K562 (cell line): ENCODE data around the gene ELF3. TPM values are rescaled to one million over a fixed set of nuclear protein-coding genes. Genes with fewer than 3 reads are reported as not detected.

ENCODE experiments used
- ARID1B ChIP-seq: fragments of 450-650 bp; IDR thresholded peaks from 2 replicates; pipeline ENCODE4 v1.6.1; 2016; ENCODE audit warnings: antibody characterized with exemption, mild to moderate bottlenecking, inconsistent platforms
- EWSR1 ChIP-seq: fragments of 450-650 bp; IDR thresholded peaks from 2 replicates; pipeline ENCODE4 v1.6.1; 2018; ENCODE audit warnings: borderline replicate concordance, mild to moderate bottlenecking, low read depth, moderate library complexity; ENCODE audit not compliant: partially characterized antibody
- FOXK2 ChIP-seq, 2 experiments: fragments of 450-650 bp; IDR thresholded peaks in 1 of 2; conservative IDR thresholded peaks in 1 of 2; 2 replicates each; pipeline ENCODE4 v1.6.1; 2016; ENCODE audit warnings: low read depth in 2 of 2, mild to moderate bottlenecking in 1 of 2
- MAFF ChIP-seq: IDR thresholded peaks from 2 replicates; pipeline ENCODE4 v1.6.1; 2012; ENCODE audit warnings: low read length, improper control_type of control experiment
- MCM2 ChIP-seq: fragments of 450-650 bp; IDR thresholded peaks from 2 replicates; pipeline ENCODE4 v1.6.1; 2017; ENCODE audit warnings: low read depth, mild to moderate bottlenecking
- SIRT6 ChIP-seq: IDR thresholded peaks from one replicate; pipeline ENCODE4 v1.6.1; 2012; ENCODE audit warnings: low read depth, mild to moderate bottlenecking, control low read depth, inconsistent platforms, low read length, moderate library complexity
- SMARCA5 ChIP-seq: fragments of 450-650 bp; IDR thresholded peaks from 2 replicates; pipeline ENCODE4 v1.6.1; 2016
- ZC3H4 ChIP-seq: sonication (generic); formaldehyde crosslinking; IDR thresholded peaks from 2 replicates; pipeline ENCODE4 v1.9.0; 2021; ENCODE audit warnings: missing genetic modification reagents, borderline replicate concordance
- ZNF408 ChIP-seq: fragments of 250-450 bp; sonication (Bioruptor Pico); IDR thresholded peaks from 2 replicates; pipeline ENCODE4 v1.4.0; 2020; ENCODE audit warnings: low read depth, mild to moderate bottlenecking, moderate library complexity
- ZNF589 ChIP-seq: fragments of 200-800 bp; sonication (Bioruptor generic); IDR thresholded peaks from 2 replicates; pipeline ENCODE4 v1.6.1; 2016; ENCODE audit warnings: low read depth, missing genetic modification characterization, missing compliant biosample characterization
- polyA plus RNA-seq, 8 experiments: library from polyadenylated mRNA; depleted of rRNA in 4 of 8; stranded (reverse) in 5 of 8; unstranded in 3 of 8; fragments of >200 nt; fragmentation: Nextera tagmentation in 2 of 8; fragmentation: Illumina TruSeq in 1 of 8; extraction: Ambion mirVana in 2 of 8; extraction: Trizol in 1 of 8; gene quantifications; 2 replicates each; pipeline versions ENCODE4 v1.2.1 to v1.2.3, GENCODE V29; 2011 to 2014; ENCODE audit warnings: inconsistent platforms in 1 of 8, missing spikeins in 1 of 8
- total RNA-seq, 7 experiments: library from RNA; depleted of rRNA in 6 of 7; stranded (reverse); fragments of >200 nt in 6 of 7; fragmentation: Illumina TruSeq in 2 of 7; extraction: Trizol in 2 of 7; gene quantifications; 2 replicates each; pipeline versions ENCODE4 v1.2.1 to v1.2.3, GENCODE V29; 2011 to 2021; ENCODE audit warnings: low replicate concordance in 1 of 7
- TF ChIP-seq, protein P1 (sequence below), 2 experiments: fragments of 450-650 bp; formaldehyde crosslinking in 1 of 2; IDR thresholded peaks; 2 replicates each; pipeline versions ENCODE4 v1.4.0 to v1.6.1; 2014 to 2020; ENCODE audit warnings: mild to moderate bottlenecking in 2 of 2, borderline replicate concordance in 1 of 2, low read depth in 1 of 2
- TF ChIP-seq, protein P2 (sequence below): fragments of 150-350 bp; IDR thresholded peaks from 2 replicates; pipeline ENCODE4 v1.6.1; 2014; ENCODE audit warnings: low read depth, mild to moderate bottlenecking, low read length, borderline replicate concordance
- TF ChIP-seq, protein P3 (sequence below): sonication (generic); formaldehyde crosslinking; IDR thresholded peaks from 2 replicates; pipeline ENCODE4 v1.8.0; 2022; ENCODE audit warnings: mild to moderate bottlenecking, missing genetic modification reagents

Gene ELF3
- total and polyA plus RNA-seq, 9 of the 15 experiments (the other 6 are each of a cell fraction or from before 2014, with no cell fraction given) = 0.03 to 1.2 (median 0.07) TPM; not detected in 4

DNA sequence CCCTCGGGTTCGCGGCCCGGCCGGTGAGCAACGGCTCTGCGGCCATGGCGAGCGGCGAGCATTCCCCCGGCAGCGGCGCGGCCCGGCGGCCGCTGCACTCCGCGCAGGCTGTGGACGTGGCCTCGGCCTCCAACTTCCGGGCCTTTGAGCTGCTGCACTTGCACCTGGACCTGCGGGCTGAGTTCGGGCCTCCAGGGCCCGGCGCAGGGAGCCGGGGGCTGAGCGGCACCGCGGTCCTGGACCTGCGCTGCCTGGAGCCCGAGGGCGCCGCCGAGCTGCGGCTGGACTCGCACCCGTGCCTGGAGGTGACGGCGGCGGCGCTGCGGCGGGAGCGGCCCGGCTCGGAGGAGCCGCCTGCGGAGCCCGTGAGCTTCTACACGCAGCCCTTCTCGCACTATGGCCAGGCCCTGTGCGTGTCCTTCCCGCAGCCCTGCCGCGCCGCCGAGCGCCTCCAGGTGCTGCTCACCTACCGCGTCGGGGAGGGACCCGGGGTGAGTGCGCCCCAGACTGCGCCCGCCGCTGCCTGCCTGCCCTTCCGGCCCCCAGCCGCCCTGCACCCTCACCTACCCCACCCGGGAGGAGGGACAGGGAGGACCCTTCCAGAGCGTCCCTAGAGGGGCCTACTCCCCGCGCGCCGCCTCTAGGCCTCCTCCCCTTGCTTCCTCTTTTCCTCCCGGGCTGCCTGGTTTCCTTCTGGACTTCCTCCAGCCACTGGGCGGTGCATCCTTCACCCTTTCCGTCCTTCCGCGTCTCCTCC lies 27.6 kb upstream of the ELF3 start, which contains the start of gene RNPEP (continued):
- TF ChIP-seq, protein P1, sequence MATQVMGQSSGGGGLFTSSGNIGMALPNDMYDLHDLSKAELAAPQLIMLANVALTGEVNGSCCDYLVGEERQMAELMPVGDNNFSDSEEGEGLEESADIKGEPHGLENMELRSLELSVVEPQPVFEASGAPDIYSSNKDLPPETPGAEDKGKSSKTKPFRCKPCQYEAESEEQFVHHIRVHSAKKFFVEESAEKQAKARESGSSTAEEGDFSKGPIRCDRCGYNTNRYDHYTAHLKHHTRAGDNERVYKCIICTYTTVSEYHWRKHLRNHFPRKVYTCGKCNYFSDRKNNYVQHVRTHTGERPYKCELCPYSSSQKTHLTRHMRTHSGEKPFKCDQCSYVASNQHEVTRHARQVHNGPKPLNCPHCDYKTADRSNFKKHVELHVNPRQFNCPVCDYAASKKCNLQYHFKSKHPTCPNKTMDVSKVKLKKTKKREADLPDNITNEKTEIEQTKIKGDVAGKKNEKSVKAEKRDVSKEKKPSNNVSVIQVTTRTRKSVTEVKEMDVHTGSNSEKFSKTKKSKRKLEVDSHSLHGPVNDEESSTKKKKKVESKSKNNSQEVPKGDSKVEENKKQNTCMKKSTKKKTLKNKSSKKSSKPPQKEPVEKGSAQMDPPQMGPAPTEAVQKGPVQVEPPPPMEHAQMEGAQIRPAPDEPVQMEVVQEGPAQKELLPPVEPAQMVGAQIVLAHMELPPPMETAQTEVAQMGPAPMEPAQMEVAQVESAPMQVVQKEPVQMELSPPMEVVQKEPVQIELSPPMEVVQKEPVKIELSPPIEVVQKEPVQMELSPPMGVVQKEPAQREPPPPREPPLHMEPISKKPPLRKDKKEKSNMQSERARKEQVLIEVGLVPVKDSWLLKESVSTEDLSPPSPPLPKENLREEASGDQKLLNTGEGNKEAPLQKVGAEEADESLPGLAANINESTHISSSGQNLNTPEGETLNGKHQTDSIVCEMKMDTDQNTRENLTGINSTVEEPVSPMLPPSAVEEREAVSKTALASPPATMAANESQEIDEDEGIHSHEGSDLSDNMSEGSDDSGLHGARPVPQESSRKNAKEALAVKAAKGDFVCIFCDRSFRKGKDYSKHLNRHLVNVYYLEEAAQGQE (IDR thresholded peaks at IDR 0.05; ENCODE audit: borderline replicate concordance) = no peak
- TF ChIP-seq, protein P1 (CRISPR knock-in tag; IDR thresholded peaks at IDR 0.05; ENCODE audit: low read depth) = peak; percentile 83; the same call in 1 of the 2 replicates
- TF ChIP-seq ZNF408 (no peak), EWSR1 (no peak), SMARCA5 (peak; percentile 70; the same call in 1 of the 2 replicates), FOXK2 (conservative IDR thresholded peaks at IDR 0.05 in 1 of 2, IDR thresholded peaks at IDR 0.05 in 1 of 2; ENCODE audit: low read depth in 2 of 2) (peak; percentile 58 to 71; a peak in 2 of 4 replicates), MAFF (no peak), MCM2 (no peak), ARID1B (no peak; the same call in 1 of the 2 replicates), SIRT6 (no peak), ZC3H4 (CRISPR knock-in tag) (no peak), ZNF589 (CRISPR knock-in tag) (no peak)
- TF ChIP-seq, protein P2, sequence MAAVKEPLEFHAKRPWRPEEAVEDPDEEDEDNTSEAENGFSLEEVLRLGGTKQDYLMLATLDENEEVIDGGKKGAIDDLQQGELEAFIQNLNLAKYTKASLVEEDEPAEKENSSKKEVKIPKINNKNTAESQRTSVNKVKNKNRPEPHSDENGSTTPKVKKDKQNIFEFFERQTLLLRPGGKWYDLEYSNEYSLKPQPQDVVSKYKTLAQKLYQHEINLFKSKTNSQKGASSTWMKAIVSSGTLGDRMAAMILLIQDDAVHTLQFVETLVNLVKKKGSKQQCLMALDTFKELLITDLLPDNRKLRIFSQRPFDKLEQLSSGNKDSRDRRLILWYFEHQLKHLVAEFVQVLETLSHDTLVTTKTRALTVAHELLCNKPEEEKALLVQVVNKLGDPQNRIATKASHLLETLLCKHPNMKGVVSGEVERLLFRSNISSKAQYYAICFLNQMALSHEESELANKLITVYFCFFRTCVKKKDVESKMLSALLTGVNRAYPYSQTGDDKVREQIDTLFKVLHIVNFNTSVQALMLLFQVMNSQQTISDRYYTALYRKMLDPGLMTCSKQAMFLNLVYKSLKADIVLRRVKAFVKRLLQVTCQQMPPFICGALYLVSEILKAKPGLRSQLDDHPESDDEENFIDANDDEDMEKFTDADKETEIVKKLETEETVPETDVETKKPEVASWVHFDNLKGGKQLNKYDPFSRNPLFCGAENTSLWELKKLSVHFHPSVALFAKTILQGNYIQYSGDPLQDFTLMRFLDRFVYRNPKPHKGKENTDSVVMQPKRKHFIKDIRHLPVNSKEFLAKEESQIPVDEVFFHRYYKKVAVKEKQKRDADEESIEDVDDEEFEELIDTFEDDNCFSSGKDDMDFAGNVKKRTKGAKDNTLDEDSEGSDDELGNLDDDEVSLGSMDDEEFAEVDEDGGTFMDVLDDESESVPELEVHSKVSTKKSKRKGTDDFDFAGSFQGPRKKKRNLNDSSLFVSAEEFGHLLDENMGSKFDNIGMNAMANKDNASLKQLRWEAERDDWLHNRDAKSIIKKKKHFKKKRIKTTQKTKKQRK = no peak
- TF ChIP-seq, protein P3, sequence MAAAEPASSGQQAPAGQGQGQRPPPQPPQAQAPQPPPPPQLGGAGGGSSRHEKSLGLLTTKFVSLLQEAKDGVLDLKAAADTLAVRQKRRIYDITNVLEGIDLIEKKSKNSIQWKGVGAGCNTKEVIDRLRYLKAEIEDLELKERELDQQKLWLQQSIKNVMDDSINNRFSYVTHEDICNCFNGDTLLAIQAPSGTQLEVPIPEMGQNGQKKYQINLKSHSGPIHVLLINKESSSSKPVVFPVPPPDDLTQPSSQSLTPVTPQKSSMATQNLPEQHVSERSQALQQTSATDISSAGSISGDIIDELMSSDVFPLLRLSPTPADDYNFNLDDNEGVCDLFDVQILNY (CRISPR knock-in tag) = peak; percentile 86; the same call in 1 of the 2 replicates
